ENCODE data around the gene SMIM35.

Gene SMIM35

GRCh38 chr11:117977029-117977428, 109.7 kb downstream of the SMIM35 start:
- H3F3A ChIP-seq (ENCODE audit: insufficient read depth): peaks cover 3% of the 10 kb centered on the region; the same call in 1 of the 2 replicates
- H2AFZ ChIP-seq (ENCODE audit: low read depth, low read length, severe bottlenecking): no peak overlapping the region
- no peaks in the 10 kb centered on the region for H3K9me3 ChIP-seq (ENCODE audit: insufficient read depth, low read length)
- no peaks in the 10 kb centered on the region for H3K36me3 ChIP-seq (ENCODE audit: low read length)
- no peak overlapping the region for H3K4me2 ChIP-seq (ENCODE audit: low read depth, low read length, poor library complexity, severe bottlenecking)
- H3K4me3 ChIP-seq (ENCODE audit: insufficient read depth, low read length, poor library complexity, severe bottlenecking): no peak overlapping the region
- H4K20me1 ChIP-seq (ENCODE audit: low read depth, low read length): no peaks in the 10 kb centered on the region
- H3K27ac ChIP-seq (ENCODE audit: low read depth, low read length): no peak overlapping the region
- no peaks in the 10 kb centered on the region for H3K79me2 ChIP-seq (ENCODE audit: insufficient read depth, low read length)
- H3K9me2 ChIP-seq (replicated peaks; ENCODE audit: insufficient read depth, low read length): no peaks in the 10 kb centered on the region
- TF ChIP-seq EZH2phosphoT487 (conservative IDR thresholded peaks at IDR 0.05; ENCODE audit: low read length): no peak
- TF ChIP-seq CTCF (IDR thresholded peaks at IDR 0.05; ENCODE audit: insufficient read depth, low read length, poor library complexity, severe bottlenecking): no peak
- H3K27me3 ChIP-seq (ENCODE audit: low read length): no peaks in the 10 kb centered on the region
- no peak overlapping the region for H3K9ac ChIP-seq (ENCODE audit: low read length)

GRCh38 chr11:117976445-117976844, 110.3 kb downstream of the SMIM35 start:
- H3K9ac ChIP-seq (ENCODE audit: low read length): no peak overlapping the region
- H3F3A ChIP-seq (ENCODE audit: insufficient read depth): peaks cover 3% of the 10 kb centered on the region; the same call in 1 of the 2 replicates
- H2AFZ ChIP-seq (ENCODE audit: low read depth, low read length, severe bottlenecking): no peak overlapping the region
- H3K9me2 ChIP-seq (replicated peaks; ENCODE audit: insufficient read depth, low read length): no peaks in the 10 kb centered on the region
- H3K27me3 ChIP-seq (ENCODE audit: low read length): no peaks in the 10 kb centered on the region
- TF ChIP-seq EZH2phosphoT487 (conservative IDR thresholded peaks at IDR 0.05; ENCODE audit: low read length): no peak
- no peak for TF ChIP-seq CTCF (IDR thresholded peaks at IDR 0.05; ENCODE audit: insufficient read depth, low read length, poor library complexity, severe bottlenecking)
- H3K4me2 ChIP-seq (ENCODE audit: low read depth, low read length, poor library complexity, severe bottlenecking): no peak overlapping the region
- no peaks in the 10 kb centered on the region for H3K36me3 ChIP-seq (ENCODE audit: low read length)
- no peaks in the 10 kb centered on the region for H3K79me2 ChIP-seq (ENCODE audit: insufficient read depth, low read length)
- no peaks in the 10 kb centered on the region for H3K9me3 ChIP-seq (ENCODE audit: insufficient read depth, low read length)
- H3K4me3 ChIP-seq (ENCODE audit: insufficient read depth, low read length, poor library complexity, severe bottlenecking): no peak overlapping the region
- H4K20me1 ChIP-seq (ENCODE audit: low read depth, low read length): no peaks in the 10 kb centered on the region
- no peak overlapping the region for H3K27ac ChIP-seq (ENCODE audit: low read depth, low read length)

- H3K36me3 ChIP-seq (ENCODE audit: low read length): no peaks in the 10 kb centered on the region
- no peaks in the 10 kb centered on the region for H4K20me1 ChIP-seq (ENCODE audit: low read depth, low read length)
- H3K27me3 ChIP-seq (ENCODE audit: low read length): no peaks in the 10 kb centered on the region
- no peak for TF ChIP-seq CTCF (IDR thresholded peaks at IDR 0.05; ENCODE audit: insufficient read depth, low read length, poor library complexity, severe bottlenecking)
- no peak for TF ChIP-seq EZH2phosphoT487 (conservative IDR thresholded peaks at IDR 0.05; ENCODE audit: low read length)
- no peak overlapping the region for H3K4me3 ChIP-seq (ENCODE audit: insufficient read depth, low read length, poor library complexity, severe bottlenecking)
- no peaks in the 10 kb centered on the region for H3K79me2 ChIP-seq (ENCODE audit: insufficient read depth, low read length)
- no peaks in the 10 kb centered on the region for H3F3A ChIP-seq (ENCODE audit: insufficient read depth)
- H3K9me3 ChIP-seq (ENCODE audit: insufficient read depth, low read length): no peaks in the 10 kb centered on the region
- no peak overlapping the region for H2AFZ ChIP-seq (ENCODE audit: low read depth, low read length, severe bottlenecking)
- H3K4me2 ChIP-seq (ENCODE audit: low read depth, low read length, poor library complexity, severe bottlenecking): no peak overlapping the region
- H3K9ac ChIP-seq (ENCODE audit: low read length): no peak overlapping the region
- no peak overlapping the region for H3K27ac ChIP-seq (ENCODE audit: low read depth, low read length)
- no peaks in the 10 kb centered on the region for H3K9me2 ChIP-seq (replicated peaks; ENCODE audit: insufficient read depth, low read length)
These were observed 113.3 kb downstream of the SMIM35 start for GRCh38 chr11:117973503-117973860.

Measured in SU-DHL-6 (cell line).